ENCODE data around the gene FAM162A.

Gene FAM162A

DNA sequence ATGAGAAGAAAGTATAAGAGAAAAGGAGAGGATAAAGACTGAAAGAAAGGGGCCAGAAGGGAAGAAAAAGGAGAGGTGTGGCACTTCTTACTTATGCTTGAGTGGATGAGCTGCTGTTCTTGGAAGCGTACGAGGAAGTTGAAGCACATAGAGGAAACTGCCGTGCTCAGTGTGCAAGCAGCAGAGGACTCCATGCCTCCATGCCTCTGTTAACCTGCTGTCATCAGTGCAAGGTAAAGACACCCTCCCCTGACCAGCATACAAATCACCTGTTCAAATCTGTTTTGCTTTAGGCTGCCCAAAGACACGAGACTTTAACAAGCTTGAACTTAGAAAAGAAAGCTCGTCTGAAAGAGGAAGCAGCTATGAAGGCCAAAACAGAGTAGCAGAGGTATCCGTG, 25.5 kb downstream of the FAM162A start:
- no peak overlapping the region for H3K4me3 ChIP-seq (ENCODE audit: low read length)
- H3K27me3 ChIP-seq (ENCODE audit: control insufficient read depth, insufficient read depth, low read length) = no peaks in the 10 kb centered on the region
- H3K36me3 ChIP-seq (ENCODE audit: control insufficient read depth, insufficient read depth, low read length) = no peaks in the 10 kb centered on the region
- no peaks in the 10 kb centered on the region for H3K9me3 ChIP-seq (ENCODE audit: control insufficient read depth, low read length)
- no peak overlapping the region for H3K9ac ChIP-seq (ENCODE audit: low read length)
- H3K4me1 ChIP-seq (ENCODE audit: control insufficient read depth, insufficient read depth, low read length) = no peaks in the 10 kb centered on the region

DNA sequence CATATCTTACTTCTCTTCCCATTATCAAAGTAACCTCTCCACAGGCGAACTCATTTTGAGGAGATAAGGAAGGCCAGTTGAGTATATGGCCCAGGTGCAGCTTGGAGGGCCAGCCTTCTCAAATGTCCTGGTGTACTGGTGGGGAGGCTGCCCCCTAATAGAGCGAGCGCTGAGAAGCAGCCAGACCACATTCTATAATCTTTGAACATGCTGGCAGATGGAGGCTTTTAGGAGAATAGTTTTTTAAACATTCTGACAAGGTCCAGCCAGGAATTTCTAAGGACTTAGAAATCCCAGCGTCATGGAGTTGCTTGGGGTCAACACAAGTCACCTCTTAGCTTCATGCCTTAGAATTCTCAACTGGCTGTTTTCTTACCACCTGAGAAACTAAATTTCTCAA, 26.1 kb downstream of the FAM162A start:
- Histone ChIP-seq H3K27me3 (ENCODE audit: control insufficient read depth, insufficient read depth, low read length) (no peaks in the 10 kb centered on the region), H3K36me3 (ENCODE audit: control insufficient read depth, insufficient read depth, low read length) (no peaks in the 10 kb centered on the region), H3K4me1 (ENCODE audit: control insufficient read depth, insufficient read depth, low read length) (no peaks in the 10 kb centered on the region), H3K9me3 (ENCODE audit: control insufficient read depth, low read length) (no peaks in the 10 kb centered on the region), H3K9ac (ENCODE audit: low read length) (no peak overlapping the region), H3K4me3 (ENCODE audit: low read length) (no peak overlapping the region)

DNA sequence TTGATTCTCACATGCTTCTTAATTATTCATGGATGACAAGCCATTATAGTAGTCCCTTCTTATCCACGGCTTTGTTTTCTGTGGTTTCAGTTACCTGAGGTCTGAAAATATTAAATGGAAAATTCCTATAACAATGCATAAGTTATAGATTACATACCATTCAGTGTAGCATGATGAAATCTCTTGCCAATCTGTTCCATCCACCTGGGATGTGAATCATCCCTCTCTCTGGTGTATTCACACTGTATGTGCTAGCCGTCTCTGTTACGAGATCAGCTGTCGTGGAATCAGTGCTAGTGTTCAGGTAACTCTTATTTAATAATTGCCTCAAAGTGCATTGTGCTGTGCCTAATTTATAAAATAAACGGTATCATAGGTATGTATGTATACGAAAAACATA, 26.7 kb downstream of the FAM162A start:
- no peak overlapping the region for H3K9ac ChIP-seq (ENCODE audit: low read length)
- no peaks in the 10 kb centered on the region for H3K4me1 ChIP-seq (ENCODE audit: control insufficient read depth, insufficient read depth, low read length)
- no peaks in the 10 kb centered on the region for H3K9me3 ChIP-seq (ENCODE audit: control insufficient read depth, low read length)
- no peaks in the 10 kb centered on the region for H3K27me3 ChIP-seq (ENCODE audit: control insufficient read depth, insufficient read depth, low read length)
- H3K36me3 ChIP-seq (ENCODE audit: control insufficient read depth, insufficient read depth, low read length) = no peaks in the 10 kb centered on the region
- H3K4me3 ChIP-seq (ENCODE audit: low read length) = no peak overlapping the region

DNA sequence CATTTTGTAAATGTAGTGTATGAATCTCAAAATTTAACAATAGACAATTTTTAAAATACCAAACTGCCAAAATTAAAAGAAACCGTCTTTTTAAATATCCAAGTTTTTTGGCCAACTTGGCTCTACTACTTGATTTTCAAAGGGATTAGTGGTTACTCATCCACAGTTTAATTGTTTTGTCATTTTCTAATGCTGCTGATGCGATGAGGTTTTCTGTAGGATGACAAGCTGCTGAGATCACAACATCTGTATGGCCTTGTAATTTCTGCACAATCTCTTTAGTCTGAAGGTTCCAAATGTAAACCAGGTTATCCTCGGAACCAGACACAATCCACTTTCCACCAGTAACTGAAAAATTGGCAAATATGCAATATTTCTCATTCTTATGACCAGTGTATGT, 30.4 kb downstream of the FAM162A start:
- no peaks in the 10 kb centered on the region for H3K36me3 ChIP-seq (ENCODE audit: control insufficient read depth, insufficient read depth, low read length)
- no peak overlapping the region for H3K4me3 ChIP-seq (ENCODE audit: low read length)
- H3K9ac ChIP-seq (ENCODE audit: low read length) = no peak overlapping the region
- H3K4me1 ChIP-seq (ENCODE audit: control insufficient read depth, insufficient read depth, low read length) = peaks cover 7% of the 10 kb centered on the region
- H3K27me3 ChIP-seq (ENCODE audit: control insufficient read depth, insufficient read depth, low read length) = no peaks in the 10 kb centered on the region
- no peaks in the 10 kb centered on the region for H3K9me3 ChIP-seq (ENCODE audit: control insufficient read depth, low read length)

DNA sequence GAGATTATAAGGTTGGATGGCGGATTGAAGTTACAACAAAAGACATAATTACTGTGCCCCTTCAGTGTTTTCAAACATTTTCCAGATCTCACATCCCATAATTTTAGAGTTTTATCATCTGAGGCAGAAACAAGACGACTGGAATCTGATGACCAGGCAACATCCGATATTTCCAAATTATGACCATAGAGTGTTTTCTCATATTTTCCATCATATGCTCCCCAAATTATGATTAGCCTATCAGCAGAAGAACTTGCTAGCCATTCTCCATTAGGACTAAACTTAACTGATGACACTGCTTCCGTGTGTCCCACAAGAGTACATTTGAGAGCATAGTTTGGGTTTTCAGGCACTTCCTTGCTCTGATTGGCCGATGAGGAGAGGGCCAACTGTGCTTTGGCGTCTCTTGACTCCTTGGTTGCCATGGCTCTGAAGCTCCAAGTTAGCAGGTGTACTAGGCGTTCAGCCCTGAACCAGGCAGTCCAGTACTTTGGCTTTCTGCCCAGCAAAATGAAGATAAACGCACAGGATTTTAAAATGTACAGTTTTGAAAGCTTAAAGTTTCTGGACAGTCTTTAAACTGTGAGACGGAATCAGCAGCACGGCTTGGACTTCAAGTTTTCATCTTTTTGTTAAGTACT, 31.2 kb downstream of the FAM162A start:
- H3K9ac ChIP-seq (ENCODE audit: low read length) = peak overlapping the region; percentile 82
- no peaks in the 10 kb centered on the region for H3K27me3 ChIP-seq (ENCODE audit: control insufficient read depth, insufficient read depth, low read length)
- no peaks in the 10 kb centered on the region for H3K9me3 ChIP-seq (ENCODE audit: control insufficient read depth, low read length)
- H3K4me3 ChIP-seq (ENCODE audit: low read length) = peak overlapping the region; percentile 66
- peaks cover 7% of the 10 kb centered on the region for H3K4me1 ChIP-seq (ENCODE audit: control insufficient read depth, insufficient read depth, low read length)
- H3K36me3 ChIP-seq (ENCODE audit: control insufficient read depth, insufficient read depth, low read length) = no peaks in the 10 kb centered on the region

DNA sequence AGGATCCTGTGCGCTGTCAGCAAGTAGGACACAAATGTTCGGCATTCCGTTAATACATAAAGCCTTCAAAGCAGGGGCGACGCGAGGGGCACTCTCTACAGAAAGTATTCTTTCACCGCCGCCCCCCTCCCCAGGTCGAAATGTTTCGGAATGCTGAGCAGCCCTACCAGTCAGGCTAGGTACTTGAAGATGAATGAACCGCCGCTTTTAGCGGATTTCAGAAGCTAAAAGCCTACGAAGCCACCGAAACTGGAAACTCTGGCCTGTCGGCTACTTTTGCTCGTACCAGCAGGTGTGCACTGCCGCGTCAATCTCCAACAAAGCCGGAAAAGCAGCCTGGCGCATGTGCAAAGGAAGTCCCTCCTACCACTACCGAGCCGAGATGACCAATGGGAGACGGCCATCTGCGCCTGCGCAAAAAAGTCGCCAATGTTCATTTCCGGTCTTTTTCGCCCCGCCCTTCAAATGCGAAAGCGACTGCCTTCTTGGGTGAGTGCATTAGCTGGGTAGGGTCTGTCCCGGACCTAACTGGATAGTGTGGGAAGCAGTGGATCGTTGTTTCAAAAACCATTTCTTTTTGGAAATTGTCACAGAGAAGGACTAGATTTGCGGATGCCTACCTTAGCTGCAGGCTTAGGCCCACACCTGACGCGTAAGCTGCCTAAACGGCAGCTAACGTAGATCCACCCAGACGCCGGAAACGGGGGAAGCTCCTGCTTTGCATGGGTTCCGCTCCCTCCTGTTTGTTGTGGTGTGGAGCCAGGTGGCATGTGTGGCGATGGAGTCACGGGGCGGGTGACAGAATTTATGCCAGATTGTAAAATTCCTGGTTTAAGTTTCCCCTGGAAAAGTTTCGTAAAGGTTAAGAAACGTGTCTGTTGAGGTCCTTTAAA, 32.0 kb downstream of the FAM162A start, which contains the start of gene WDR5B:
Gene WDR5B (minus strand): TSS at position 301 of the 893 bp plus-strand sequence. CDS start 534 bp downstream, outside the sequence.
- peak within 1 kb of the TSS; percentile 66 for H3K4me3 ChIP-seq (ENCODE audit: low read length)
- peak within 1 kb of the TSS; percentile 82 for H3K9ac ChIP-seq (ENCODE audit: low read length)
- peaks cover 7% of the 10 kb centered on the region for H3K4me1 ChIP-seq (ENCODE audit: control insufficient read depth, insufficient read depth, low read length)
- H3K9me3 ChIP-seq (ENCODE audit: control insufficient read depth, low read length) = no peaks in the 10 kb centered on the region
- no peaks in the 10 kb centered on the region for H3K27me3 ChIP-seq (ENCODE audit: control insufficient read depth, insufficient read depth, low read length)
- H3K36me3 ChIP-seq (ENCODE audit: control insufficient read depth, insufficient read depth, low read length) = no peaks in the 10 kb centered on the region

DNA sequence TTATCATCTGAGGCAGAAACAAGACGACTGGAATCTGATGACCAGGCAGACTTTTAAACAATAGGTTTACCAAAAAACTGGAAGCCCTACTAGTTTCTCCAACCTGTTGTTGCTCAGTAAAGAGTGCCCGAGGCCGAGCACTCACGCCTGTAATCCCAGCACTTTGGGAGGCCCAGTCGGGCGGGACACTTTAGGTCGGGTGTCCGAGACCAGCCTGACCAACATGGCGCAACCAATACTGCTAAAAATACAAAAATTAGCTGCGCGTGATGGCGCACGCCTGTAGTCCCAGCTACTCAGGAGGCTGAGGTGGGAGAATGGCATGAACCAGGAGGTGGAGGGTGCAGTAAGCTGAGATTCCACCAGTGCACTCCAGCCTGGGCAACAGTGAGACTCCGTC, 33.0 kb downstream of the FAM162A start:
- H3K27me3 ChIP-seq (ENCODE audit: control insufficient read depth, insufficient read depth, low read length) = no peaks in the 10 kb centered on the region
- peak overlapping the region; percentile 82 for H3K9ac ChIP-seq (ENCODE audit: low read length)

DNA sequence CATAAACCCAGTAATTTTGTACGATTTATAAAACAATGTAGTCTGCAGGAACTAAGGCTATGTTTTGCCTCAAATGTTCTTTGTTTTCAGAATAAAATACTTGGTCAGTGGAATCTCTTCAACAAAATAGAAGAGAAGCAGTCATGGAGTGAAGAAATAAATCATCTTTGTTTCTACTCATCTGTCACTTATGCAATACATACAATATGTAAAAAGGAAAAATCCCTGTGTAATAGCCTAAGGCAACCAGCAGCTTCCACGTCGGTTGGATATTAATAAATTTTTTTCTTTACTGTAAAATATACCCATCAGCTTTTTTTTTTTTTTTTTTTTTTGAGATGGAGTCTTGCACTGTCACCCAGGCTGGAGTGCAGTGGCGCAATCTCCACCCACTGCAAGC, 37.1 kb downstream of the FAM162A start:
- Histone ChIP-seq H3K9ac (ENCODE audit: low read length) (no peak overlapping the region), H3K36me3 (ENCODE audit: control insufficient read depth, insufficient read depth, low read length) (no peaks in the 10 kb centered on the region), H3K4me1 (ENCODE audit: control insufficient read depth, insufficient read depth, low read length) (peaks cover 7% of the 10 kb centered on the region), H3K4me3 (ENCODE audit: low read length) (no peak overlapping the region), H3K27me3 (ENCODE audit: control insufficient read depth, insufficient read depth, low read length) (no peaks in the 10 kb centered on the region), H3K9me3 (ENCODE audit: control insufficient read depth, low read length) (no peaks in the 10 kb centered on the region)

More for the DNA sequence above, 33.0 kb downstream of the FAM162A start:
- Histone ChIP-seq H3K9me3 (ENCODE audit: control insufficient read depth, low read length) (no peaks in the 10 kb centered on the region), H3K4me3 (ENCODE audit: low read length) (peak overlapping the region; percentile 66), H3K4me1 (ENCODE audit: control insufficient read depth, insufficient read depth, low read length) (peaks cover 7% of the 10 kb centered on the region), H3K36me3 (ENCODE audit: control insufficient read depth, insufficient read depth, low read length) (no peaks in the 10 kb centered on the region)

DNA sequence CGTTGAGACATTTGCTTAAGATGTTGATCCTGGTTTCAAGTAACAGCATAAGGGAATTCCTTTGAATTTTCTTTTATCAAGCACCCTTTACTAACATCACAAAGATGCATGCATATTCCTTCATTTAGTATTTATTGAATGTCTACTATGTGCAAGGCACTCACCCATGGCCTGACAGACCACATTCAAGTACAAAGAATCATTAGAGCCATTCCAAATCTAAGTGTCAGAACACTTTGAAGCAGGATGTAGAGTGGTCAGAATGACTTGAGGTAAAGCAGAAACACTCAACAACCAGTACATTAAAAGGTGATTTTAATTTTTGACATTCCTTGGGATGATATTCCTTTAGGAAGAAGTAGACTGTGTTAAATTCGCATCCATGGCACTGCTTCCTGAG, 37.9 kb downstream of the FAM162A start:
- Histone ChIP-seq H3K9ac (ENCODE audit: low read length) (no peak overlapping the region), H3K27me3 (ENCODE audit: control insufficient read depth, insufficient read depth, low read length) (no peaks in the 10 kb centered on the region), H3K9me3 (ENCODE audit: control insufficient read depth, low read length) (no peaks in the 10 kb centered on the region), H3K4me1 (ENCODE audit: control insufficient read depth, insufficient read depth, low read length) (peaks cover 7% of the 10 kb centered on the region), H3K36me3 (ENCODE audit: control insufficient read depth, insufficient read depth, low read length) (no peaks in the 10 kb centered on the region), H3K4me3 (ENCODE audit: low read length) (no peak overlapping the region)

DNA sequence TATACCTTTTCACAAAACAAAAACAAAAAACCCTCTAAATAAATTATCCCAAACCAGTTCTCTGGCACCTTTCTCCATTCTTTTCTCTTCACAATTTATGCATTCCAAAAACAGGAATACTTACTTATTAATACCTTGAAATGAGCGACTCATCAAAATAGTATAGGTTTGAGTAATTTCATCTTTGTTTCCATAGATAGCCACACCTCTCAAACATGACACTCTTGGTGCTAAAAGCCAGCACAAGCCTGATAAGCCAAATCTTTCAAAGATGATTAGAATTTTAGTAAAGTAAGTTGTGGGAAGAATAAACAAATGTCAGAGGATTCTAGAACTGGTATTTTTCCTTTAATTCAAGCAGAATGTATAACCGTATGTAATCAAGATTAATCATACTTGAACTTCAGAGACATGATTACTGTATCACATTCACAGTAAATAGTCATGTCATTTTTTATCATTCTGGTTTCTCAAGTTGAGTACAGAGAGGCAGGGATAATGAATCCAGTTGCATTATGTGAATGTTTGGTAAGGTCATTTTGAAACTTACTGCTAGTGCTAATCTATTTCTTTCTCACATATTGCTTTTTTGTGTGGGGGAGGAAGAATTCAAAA, 44.0 kb downstream of the FAM162A start:
- Histone ChIP-seq H3K9me3 (ENCODE audit: control insufficient read depth, low read length) (no peaks in the 10 kb centered on the region), H3K4me3 (ENCODE audit: low read length) (no peak overlapping the region), H3K9ac (ENCODE audit: low read length) (no peak overlapping the region), H3K27me3 (ENCODE audit: control insufficient read depth, insufficient read depth, low read length) (no peaks in the 10 kb centered on the region), H3K36me3 (ENCODE audit: control insufficient read depth, insufficient read depth, low read length) (no peaks in the 10 kb centered on the region), H3K4me1 (ENCODE audit: control insufficient read depth, insufficient read depth, low read length) (no peaks in the 10 kb centered on the region)

DNA sequence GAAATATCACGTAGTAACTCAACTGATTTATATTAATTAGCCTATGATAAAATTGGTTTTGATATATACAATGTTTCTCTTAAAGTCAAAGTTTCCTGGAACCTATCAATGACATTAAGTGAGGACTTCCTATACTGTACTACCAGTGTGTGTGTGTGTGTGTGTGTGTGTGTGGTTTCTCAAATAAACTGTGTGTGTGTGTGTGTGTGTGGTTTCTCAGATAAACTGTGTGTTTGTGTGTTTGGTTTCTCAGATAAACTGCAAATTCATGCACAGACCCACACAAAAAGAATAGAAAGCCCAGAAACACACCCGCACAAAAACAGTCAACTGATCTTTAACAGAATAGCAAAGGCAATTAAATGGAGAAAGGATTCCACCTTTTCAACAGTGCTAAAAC, 46.4 kb downstream of the FAM162A start:
- Histone ChIP-seq H3K36me3 (ENCODE audit: control insufficient read depth, insufficient read depth, low read length) (no peaks in the 10 kb centered on the region), H3K27me3 (ENCODE audit: control insufficient read depth, insufficient read depth, low read length) (no peaks in the 10 kb centered on the region), H3K4me3 (ENCODE audit: low read length) (no peak overlapping the region), H3K4me1 (ENCODE audit: control insufficient read depth, insufficient read depth, low read length) (no peaks in the 10 kb centered on the region), H3K9me3 (ENCODE audit: control insufficient read depth, low read length) (no peaks in the 10 kb centered on the region), H3K9ac (ENCODE audit: low read length) (no peak overlapping the region)

DNA sequence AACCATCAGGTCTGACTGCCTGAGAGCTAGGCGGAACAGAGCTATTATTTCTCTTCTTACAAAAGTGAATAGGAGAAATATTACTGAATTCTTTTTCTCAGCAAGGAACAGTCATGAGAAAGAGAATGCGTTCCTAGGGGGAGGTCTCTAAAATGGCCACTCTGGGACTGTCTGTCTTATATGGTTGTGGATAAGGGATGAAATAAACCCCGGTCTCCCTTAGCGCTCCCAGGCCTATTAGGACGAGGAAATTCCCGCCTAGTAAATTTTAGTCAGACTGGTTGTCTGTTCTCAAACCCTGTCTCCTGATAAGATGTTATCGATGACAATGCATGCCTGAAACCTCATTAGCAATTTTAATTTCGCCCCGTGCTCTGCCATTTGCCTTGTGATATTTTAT, 52.0 kb downstream of the FAM162A start:
- no peaks in the 10 kb centered on the region for H3K9me3 ChIP-seq (ENCODE audit: control insufficient read depth, low read length)
- H3K4me1 ChIP-seq (ENCODE audit: control insufficient read depth, insufficient read depth, low read length) = no peaks in the 10 kb centered on the region
- no peak overlapping the region for H3K4me3 ChIP-seq (ENCODE audit: low read length)
- no peak overlapping the region for H3K9ac ChIP-seq (ENCODE audit: low read length)
- H3K36me3 ChIP-seq (ENCODE audit: control insufficient read depth, insufficient read depth, low read length) = peaks cover 4% of the 10 kb centered on the region
- H3K27me3 ChIP-seq (ENCODE audit: control insufficient read depth, insufficient read depth, low read length) = no peaks in the 10 kb centered on the region
